Measurements from ENCODE around the gene REEP6.
"Not testable (repeated sequence)": the region's sequence is repeated elsewhere in the genome, so short reads cannot be mapped to it uniquely, and the experiment has no call there.

REEP6 gene

DNA sequence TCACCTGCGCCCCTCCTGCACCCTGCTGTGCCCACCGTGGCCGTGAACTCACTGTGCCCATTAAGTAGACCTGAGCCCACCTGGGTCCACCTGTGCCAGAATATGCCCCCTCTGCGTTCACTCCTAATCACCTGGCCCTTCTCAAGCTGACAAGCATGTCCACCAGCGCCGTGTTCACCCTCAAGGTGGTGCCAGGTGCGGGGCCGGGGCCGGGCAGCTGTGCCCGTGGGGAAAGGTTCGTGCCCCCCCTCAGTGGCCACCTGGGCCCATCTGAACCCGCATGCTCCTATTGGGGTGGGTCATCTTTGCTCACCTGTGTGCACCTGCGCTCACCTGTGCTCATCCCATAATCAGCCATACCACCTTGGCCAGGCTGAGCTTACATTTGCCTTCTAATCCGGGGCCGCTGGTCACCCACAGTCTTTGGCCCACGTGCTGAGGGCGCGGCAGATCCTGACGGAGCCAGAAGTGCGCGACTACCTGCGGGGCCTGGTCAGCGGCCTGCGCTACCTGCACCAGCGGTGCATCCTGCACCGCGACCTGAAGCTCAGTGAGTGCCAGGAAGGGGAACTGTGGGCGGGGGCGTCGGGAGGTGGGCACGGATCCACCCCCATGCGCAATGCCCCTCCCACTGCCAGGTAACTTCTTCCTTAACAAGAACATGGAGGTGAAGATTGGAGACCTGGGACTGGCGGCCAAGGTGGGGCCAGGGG is 35.2 kb downstream of the REEP6 start:
- DNase-seq: no peak

DNA sequence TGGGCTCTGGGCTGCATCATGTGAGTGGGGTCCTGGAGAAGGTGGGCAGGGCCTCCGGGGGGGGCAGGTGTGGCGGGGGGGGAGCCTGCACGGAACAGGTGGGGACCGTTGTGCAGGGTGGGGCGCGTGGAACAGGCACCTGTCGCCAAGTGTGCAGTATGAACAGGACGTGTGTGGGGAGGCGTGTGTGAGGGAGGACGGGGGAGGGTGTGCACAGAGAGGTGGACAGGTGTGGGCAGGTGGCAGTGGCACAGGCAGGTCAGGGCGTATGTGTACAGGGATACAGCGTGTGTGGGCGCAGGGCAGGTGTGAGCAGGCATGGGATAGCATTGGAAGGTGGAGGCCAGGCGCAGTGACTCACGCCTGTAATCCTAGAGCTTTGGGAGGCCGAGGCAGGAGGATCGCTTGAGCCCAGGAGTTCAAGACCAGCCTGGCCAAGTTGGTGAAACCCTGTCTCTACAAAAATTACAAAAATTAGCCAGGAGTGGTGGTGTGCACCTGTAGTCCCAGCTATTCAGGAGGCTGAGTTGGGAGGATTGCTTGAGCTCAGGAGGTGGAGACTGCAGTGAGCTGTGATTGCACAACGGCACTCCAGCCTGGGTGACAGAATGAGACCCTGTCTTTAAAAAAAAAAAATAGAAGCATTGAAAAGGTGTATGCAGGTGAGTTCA is 36.1 kb downstream of the REEP6 start:
- DNase-seq: no peak

DNA sequence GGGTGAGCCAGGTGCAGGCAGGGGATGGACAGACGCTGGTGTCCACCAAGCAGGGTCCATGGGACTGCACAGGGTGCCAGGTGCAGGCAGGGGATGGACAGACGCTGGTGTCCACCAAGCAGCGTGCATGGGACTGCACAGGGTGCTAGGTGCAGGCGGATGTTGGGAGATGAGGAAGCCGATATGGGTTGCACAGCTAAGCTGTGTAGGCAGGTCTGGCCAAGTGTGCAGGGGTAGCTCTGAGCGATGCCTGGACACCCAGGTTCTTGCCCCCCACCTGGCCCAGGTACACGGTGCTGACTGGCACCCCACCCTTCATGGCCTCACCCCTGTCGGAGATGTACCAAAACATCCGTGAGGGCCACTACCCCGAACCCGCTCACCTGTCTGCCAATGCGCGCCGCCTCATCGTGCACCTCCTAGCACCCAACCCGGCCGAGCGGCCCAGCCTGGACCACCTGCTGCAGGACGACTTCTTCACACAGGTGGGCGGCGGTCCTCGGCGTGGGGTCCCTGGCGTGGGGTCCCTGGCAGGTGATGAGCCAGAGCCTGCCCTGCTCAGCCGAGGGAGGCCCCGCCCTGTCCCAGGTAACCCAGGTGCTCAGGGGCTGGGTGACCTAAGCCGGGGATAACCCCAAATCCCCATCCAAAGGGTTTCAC is 36.8 kb downstream of the REEP6 start:
- DNase-seq: no peak

DNA sequence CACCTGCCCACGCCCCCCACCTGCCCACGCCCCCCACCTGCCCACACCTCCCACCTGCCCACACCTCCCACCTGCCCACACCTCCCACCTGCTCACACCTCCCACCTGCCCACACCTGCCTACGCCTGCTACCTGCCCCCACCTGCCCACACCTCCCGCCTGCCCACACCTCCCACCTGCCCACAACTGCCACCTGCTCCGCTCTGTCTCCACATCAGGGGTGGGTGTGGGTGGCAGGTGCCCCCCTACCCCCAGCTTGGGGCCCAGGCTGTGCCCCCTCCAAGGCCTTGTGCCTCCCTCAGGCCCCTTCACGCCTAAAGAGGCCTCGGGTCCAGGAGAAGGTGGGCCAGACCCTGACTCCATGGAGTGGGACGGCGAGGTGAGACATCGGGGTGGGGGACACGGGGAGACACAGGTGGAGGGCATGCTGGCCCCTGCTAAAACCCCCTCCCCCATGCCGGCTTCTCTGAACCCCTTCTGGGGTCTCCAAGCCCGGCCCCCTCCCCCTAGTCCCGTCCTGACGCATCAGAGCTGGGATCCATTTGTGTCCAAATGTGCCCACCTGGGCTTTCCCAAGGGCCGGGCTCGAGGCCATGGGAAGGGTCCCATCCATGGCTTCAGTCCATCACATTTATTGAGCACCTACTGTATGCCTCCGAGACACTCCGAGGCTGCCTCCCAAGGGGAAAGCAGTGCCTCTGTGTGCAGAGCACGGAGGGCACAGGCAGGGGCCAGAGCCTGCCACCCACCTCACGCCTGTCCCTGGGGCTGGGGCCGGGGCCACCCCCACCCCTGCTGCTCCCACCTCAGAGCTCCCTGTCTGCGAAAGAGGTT is 37.8 kb downstream of the REEP6 start:
- no peak for DNase-seq

DNA sequence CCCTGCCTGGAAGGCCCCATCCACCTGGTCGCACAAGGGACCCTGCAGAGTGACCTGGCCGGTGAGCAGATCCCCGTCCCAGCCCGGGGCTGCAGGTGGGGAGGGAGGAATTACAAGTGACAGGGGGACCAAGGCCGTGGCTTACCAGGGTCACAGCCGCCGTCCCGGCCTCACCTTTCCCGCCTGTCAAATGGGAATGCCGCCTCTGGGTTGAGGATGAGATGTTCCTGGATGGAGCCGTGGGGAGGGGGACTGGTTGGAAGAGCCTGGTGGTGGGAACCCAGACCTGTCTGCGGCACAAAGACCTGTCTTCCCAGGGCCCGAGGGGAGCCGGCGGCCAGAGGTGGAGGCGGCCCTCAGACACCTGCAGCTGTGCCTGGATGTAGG is 38.4 kb downstream of the REEP6 start:
- no peak for DNase-seq

DNA sequence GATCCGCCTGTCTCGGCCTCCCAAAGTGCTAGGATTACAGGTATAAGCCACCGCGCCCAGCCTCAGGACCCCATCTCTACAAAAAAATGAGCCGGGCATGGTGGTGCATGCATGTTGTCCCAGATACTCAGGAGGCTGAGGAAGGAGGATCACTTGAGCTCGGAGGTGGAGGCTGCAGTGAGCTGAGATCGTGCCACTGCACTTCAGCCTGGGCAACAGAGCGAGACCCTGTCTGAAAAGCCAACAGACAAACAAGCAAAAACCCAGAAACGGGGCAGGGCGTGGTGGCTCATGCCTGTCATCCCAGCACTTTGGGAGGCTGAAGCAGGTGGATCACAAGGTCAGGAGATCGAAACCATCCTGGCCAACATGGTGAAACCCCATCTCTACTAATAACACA is 39.9 kb downstream of the REEP6 start:
- DNase-seq: not testable (repeated sequence)

DNA sequence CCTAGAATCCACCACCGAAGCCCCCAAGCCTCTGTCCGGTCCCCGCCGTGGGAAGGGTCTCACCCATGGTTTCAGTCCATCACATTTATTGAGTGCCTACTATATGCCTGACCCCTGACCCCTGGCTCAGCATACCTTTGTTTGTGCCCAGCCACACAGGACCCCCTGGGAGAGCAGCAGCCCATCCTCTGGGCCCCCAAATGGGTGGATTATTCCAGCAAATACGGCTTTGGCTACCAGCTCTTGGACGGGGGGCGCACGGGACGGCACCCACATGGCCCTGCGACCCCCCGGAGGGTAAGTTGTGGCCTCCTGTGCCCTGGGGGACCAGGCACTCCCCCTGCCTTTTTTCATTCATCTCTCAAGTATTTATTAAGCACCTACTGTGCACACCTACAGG is 40.6 kb downstream of the REEP6 start:
- DNase-seq: no peak

DNA sequence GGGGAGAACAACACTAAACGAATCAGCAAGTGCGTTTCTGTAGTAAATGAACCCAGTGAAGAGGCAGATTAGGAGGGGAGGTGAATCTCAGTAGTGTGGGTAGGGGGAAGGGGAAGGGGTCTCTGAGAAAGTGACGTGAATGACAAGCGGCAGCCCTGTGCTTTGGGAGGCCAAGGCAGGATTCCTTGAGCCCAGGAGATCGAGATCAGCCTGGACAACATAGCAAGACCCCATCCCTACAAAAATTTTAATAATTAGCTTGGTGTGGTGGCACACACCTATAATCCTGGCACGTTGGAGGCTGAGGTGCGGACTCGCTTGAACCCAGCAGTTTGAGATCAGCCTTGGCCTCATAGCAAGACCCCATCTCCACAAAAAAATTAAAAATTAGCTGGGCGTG is 41.0 kb downstream of the REEP6 start:
- DNase-seq: no peak

DNA sequence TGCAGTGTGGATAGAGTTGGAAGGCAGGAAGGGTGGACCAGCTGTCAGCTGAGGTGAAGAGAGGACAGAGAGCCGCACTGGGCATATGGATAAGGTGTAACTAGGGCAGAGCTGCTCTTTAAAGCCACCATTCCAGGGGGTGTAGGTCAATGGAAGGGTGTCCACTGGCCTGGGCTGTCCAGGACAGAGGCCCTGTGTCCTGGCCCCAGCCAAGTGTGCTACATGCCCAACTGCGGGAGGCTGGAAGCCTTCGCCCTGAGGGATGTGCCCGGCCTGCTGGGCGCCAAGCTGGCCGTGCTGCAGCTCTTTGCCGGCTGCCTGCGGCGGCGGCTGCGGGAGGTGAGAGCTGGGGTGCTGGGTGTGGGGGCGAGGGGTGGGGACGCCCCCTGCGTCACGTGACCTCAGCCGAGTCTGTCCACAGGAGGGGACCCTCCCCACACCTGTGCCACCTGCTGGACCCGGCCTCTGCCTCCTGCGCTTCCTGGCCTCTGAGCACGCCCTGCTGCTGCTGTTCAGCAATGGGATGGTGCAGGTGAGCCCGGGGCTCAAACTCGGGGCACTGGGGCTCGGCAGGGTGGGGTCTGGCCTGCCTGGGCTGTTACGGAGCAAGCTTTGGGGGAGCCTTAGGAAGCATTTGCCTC is 42.6 kb downstream of the REEP6 start:
- DNase-seq: no peak

DNA sequence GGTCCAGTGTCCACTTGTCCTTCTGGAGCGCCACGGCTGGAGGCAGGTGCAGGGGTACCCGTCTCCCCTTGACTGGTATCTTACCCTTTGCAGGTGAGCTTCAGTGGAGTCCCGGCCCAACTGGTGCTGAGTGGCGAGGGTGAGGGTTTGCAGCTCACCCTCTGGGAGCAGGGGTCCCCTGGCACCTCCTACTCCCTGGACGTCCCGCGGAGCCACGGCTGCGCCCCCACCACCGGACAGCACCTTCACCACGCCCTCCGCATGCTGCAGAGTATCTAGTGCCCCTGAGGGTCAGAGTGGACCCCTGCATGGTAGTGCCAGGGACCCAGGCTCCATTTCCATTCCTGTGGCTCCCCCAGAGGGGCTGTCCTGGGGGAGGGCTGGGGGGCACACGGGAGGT is 44.0 kb downstream of the REEP6 start:
- no peak for DNase-seq

DNA sequence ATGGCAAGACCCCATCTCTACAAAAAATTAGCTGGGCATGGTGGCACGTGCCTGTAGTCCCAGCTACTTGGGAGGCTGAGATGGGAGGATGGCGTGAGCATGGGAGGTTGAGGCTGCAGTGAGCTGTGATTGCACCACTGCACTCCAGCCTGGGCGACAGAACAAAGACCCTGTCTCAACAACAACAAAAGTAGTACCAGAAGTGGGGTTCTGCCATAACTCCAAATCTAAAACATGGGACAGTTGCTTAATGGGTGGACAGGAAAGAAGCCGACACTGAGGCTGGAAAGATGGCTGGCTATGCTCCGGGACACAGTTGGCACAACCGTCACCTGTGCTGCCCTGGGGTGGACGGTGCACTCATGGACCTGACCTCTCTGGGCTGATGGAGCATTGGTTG is 44.7 kb downstream of the REEP6 start:
- DNase-seq: not testable (repeated sequence)

DNA sequence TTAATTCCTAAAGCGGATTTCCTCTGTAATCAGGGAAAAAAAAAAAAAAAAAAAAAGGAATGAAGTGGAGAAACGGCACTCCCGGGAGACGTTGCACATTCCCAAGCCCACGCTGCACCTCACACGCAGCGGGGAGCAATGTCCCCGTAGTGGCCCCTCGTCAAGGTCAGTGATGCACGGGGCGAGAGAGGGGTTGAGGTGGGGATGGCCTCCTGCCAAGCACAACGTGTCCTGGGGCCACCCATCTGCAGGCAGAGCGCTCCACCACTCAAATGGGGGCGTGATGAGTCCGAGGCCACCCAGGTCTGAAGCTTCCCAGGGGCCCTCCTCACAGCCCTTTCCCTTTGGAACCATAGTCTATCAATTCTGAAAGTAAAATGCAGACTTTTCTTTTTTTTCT is 48.0 kb downstream of the REEP6 start:
- DNase-seq: no peak

DNA sequence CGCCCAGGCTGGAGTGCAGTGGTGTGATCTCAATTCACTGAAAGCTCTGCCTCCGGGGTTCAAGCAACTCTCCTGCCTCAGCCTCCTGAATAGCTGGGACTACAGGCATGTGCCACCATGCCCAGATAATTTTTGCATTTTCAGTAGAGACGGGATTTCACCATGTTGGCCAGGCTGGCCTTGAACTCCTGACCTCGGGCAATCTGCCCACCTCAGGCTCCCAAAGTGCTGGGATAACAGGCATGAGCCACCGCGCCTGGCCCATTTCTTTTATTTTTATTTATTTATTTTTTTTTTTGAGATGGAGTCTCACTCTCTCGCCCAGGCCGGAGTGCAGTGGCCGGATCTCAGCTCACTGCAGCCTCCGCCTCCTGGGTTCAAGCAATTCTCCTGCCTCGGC is 48.8 kb downstream of the REEP6 start:
- DNase-seq: not testable (repeated sequence)

DNA sequence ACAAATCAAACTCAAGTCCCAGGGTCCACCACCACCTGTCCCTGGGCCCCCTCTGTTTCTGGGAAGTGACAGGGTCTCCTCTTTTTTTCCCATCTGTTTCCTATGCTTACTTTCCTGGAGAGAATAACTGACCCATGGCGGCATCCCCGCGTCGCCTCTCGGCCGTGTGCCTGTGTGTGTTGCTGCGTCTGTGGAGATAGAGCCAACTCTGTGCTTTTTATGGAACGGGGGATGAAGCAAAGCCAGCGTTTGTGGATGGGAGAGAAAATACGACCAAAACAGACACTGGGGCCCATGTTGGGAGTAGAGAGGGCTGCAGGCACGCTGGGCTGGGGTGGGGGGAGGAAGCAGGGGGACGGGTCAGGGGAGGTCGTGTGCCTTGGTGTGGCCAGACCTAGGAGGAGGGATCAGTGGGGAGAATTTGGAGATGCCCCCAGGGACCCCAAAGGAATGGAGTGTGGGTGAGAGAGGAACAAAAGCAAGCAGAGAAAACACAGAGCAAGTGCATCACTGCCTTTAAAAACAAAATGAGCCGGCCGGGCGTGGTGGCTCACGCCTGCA is 49.5 kb downstream of the REEP6 start:
- DNase-seq: no peak

Measured in CD4-positive, alpha-beta T cell treated with Interleukin-4 for 1 hour (primary cell).